Activated T-cell treated with anti-CD3 and anti-CD28 coated beads for 24 hours (primary cell): ENCODE results near the gene TEX264.

Experiments
- DNase-seq: peaks from one replicate; pipeline ENCODE4 v3.0.0-alpha.2; 2020; ENCODE audit warnings: low read depth

TEX264 gene

DNA sequence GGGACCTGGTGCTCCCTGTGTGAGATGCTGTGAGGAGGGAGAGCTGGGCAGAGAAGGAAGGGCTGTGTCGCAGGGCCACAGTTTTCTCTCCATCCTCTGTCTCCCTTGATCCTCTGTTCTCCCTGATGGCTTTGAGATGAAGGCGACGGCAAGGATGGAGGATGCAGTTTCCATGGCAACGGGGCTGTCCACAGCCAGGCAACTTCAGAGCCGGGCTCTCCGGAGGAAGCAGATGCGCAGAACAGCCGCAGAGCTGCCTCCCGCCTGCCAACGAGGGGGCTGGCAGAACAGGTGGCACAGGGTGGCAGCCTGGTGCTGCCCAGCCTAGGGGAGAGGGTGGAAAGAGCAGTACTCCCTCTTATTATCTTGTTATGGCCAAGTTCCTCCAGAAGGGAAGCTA lies 25.9 kb downstream of the TEX264 start:
- DNase-seq: no peak

DNA sequence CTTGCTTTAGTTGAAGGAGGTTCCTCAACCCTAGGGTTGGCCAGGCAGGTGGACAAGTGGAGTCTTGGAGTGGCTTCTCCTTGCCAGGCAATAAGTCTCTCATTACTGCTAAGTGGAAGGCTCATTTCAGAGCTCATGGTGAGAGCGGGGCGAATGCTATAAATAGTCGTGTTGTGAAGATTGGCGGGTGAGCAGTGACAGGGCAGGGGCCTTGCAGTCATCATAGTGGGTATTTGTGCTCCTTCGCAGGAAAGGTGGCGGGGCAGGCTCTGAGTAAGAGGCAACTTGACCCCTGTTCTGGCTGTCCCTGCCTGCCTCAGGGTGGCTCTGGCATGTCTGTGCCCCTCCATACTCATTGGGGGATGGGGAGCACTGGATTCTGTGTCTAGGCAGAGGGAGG lies 27.2 kb downstream of the TEX264 start:
- no peak for DNase-seq

DNA sequence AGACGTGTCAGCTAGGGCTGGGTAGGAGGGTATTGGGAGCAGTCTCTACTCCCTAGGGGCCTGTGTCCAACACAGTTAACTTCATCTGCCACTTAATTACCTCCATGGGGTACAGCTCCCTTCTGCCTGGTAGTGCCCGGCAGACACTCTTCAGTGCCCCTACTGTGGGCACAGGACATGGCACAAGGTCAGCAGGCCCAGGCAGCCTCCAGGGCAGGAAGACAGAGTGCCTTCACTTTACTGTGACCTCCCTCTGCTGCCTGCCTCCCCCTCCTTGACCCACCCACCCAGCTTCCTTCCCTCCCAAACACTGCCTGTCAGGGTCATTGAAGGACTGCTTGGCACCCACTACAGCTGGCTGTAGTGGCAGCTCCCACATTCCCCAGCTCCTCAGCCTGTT lies 29.4 kb downstream of the TEX264 start:
- no peak for DNase-seq

DNA sequence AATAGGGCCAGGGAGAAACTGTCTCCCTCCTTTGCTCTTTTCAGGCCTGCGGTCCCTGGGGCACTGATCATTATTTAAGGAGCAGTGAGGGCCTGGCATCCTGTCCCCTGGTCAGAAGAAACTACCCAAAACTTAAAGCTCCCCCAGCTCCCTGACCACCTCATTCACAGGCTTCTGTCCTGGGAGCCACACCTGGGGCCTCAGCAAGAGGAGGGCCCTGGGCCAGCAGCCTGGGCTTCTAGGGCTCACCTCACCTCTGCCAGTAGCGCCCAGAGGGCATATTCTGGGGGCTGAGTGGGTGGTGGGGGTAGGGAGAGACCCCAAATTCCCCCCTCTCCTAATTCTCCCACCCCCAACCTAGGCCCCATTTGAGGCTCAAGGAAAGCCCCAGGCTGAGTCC lies 31.1 kb downstream of the TEX264 start:
- no peak for DNase-seq

DNA sequence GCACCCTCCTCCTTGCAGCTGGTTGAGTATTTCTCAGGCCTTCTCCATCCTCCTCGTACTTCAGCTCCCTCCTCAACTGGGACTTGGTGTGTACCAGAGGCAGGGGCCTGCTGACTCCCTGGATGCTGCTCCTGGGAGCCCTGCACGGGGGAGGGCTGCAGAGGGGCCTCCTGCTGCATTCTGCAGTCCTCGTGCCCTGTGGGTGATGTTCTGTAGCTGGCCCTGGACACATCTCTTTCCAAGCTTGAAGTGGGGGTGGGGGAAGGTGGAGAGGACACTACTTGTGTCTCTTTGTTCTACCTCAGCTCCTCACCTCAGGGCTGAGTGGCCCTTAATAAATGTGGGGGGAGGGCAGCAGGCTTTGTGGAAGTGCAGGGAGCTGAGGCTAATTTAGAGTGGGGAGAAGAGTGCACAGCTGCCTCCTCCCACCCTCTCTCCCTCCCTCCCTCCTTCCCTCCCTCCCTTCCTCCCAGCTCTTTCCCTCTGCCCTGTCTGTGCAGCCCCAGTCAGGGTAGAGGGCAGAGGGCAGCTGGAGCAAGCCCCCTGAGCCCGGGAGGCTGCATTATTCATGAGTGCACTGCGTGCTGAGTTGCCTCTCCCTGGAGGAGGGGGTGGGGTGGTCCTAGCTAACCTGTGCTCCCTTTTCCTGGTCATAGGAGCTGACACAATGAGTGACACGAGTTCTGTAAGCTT lies 32.2 kb downstream of the TEX264 start:
- DNase-seq: no peak

DNA sequence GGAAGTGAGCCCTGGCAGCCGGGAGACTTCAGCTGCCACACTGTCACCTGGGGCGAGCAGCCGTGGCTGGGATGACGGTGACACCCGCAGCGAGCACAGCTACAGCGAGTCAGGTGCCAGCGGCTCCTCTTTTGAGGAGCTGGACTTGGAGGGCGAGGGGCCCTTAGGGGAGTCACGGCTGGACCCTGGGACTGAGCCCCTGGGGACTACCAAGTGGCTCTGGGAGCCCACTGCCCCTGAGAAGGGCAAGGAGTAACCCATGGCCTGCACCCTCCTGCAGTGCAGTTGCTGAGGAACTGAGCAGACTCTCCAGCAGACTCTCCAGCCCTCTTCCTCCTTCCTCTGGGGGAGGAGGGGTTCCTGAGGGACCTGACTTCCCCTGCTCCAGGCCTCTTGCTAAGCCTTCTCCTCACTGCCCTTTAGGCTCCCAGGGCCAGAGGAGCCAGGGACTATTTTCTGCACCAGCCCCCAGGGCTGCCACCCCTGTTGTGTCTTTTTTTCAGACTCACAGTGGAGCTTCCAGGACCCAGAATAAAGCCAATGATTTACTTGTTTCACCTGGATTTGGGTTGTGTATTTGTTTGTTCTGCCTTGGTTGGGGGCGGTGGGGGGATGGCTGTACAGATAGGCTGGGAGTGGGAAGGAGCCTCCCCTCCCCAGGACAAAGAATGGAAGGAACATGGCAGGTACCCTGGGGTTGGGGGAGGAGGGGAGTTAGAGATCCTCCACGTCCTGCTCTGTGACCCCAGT lies 32.9 kb downstream of the TEX264 start:
- DNase-seq: no peak

DNA sequence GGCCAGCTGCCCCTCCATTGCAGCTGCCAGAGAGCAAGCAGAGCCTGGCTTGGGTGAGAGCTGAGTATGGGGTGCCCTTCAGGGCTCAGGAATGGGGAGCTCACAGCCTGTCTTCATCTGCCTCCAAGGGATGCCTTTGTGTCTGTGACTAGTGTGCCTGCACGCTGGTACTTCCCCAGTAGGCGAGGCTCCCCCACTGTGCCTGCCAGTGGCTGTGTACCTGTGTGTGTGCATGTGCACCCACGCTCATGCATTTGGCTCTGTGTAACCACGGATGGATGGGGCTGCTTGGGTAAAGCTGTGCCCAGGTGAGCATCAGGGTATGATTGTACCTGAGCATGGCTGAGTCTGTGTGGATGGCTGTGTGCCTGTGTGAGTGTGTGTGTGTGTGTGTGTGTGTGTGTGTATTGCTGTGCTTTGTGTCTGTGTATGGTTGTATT lies 33.5 kb downstream of the TEX264 start:
- DNase-seq: no peak

DNA sequence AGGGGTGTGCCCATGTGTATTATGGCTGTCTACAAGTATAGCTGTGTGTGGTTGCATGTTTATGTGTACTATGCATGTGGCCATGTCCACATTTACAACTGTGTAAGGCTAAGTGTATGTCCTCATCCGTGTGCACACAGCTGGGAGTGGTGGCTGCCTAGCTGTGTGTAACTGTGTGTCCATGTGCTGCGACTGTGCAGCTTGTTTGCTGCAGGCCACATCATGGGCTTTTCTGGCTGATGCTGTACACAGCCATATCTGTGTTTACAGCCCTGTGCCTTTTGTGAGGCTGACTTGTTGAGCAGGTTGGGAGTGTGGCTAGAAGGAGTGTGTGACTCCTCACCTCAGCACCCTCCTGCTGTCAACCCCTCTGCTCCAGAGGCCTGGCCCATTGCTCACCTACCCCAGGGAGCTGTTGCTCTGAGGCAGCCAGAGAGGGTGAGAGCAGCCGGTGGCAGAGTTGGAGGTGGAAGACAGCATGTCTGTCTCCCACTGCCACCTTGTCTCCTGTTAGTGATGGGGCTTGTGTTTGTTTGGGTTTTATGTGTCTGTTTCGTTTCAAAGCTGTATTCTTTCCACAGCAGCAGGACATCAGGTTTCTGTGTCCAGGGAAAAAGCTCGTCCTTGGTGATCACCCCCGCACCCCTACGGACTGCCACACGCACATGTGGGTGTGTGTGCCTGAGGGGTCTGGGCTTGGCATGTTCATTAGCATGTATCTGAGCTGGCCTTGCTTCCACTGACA lies 34.4 kb downstream of the TEX264 start:
- DNase-seq: no peak

DNA sequence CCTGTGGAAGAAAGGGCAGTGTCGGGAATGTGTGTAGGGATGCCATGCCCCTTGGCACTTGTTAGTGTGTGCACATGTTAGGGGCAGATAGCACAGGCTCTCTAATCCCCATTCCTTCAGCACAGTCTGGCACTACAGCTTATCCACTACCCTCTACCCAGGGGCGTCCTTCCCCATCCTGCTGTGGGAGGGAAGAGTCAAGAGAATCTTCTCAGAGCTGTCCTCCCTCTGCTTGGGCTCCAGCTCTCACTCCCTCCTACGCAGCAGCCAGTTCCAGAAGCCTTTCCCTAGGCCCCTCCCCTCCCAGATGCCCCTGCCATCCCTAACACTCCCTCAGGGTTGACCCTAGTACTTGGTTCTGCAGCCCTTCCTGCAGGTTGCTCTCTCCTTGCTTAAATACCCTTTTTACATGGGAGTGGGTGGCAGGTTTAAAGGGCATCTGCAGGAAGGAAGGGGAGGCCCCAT lies 35.0 kb downstream of the TEX264 start:
- DNase-seq: no peak

DNA sequence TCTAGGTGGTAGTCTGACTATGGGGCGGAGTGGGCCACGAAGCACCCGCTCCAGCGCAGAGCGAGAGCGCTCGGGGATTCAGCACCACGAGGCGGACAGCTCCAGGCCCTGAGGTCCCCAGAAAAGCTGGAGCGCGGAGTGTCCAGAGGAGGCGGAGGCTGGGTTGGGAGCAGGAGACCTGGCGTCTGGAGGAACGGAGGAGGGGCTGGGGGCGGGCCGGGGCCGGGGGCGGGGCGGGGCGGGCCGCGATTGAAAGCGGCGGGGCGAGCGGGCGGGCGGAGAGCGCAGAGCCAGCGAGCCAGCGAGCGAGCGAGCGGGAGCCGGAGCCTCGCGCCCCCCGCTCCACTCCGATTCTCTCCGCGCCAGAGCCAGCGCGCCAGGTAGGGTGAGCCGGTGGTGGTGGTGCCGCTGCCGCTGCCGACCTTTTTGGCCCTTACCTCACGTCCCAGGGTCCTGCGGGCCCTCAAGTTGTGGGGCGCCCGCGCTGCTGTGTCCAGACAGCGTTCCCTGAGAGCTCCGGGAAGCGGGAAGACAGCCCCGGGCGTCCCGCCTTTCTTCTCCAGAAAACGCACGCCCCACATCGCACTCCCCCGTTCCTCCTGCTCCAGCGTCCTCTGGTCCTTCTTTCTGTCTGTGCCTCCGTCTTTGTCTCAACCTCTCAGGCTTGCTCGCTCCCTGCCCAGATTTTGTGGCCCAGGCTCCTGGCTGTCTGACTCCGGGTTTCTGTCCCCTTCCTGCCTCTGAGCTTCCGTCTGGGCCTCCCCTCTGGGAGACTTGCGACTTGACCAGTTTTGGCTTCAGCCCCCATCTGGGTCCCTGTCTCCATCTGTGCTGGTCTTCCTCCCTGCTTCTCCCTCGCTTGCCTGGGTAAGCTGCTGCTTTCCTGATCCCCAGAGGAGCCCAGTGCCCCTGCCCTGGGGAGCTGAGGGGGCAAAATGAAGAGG lies 36.0 kb downstream of the TEX264 start, which contains the start of gene GRM2:
GRM2 (plus strand) TSS at position 281 of the 944 bp plus-strand sequence. CDS start 1,916 bp downstream, outside the sequence.
- DNase-seq: no peak

DNA sequence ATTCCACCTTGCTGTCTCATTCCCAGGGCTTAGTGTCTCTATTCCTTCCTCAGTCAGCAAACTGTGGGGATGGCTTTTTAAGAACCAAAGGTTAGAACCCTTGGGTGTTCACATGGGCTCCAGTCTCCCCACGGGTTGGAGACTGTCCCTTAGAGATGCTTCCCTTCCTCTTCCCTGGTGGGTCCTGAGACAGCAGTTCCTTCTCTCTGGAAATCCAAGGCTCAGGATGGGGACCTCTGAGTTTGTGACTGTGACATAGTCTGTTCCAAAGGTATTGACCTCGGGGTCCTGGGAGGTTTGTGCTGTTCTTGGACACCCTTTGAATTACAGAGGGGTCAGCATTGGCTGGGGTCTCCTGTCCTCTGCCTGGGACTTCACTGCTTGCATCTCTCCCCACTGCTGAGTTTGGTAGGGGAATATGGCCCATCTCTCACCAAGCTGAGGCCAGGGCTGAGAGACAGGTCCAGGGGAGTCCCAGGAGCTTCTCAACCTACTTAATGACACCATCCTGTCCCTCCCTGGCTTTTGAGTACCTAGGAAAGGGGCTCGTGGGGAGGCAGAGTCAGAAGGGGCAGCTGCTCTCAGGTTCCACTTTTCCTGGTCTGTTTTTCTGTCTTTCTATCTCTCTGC lies 37.3 kb downstream of the TEX264 start:
- no peak for DNase-seq

DNA sequence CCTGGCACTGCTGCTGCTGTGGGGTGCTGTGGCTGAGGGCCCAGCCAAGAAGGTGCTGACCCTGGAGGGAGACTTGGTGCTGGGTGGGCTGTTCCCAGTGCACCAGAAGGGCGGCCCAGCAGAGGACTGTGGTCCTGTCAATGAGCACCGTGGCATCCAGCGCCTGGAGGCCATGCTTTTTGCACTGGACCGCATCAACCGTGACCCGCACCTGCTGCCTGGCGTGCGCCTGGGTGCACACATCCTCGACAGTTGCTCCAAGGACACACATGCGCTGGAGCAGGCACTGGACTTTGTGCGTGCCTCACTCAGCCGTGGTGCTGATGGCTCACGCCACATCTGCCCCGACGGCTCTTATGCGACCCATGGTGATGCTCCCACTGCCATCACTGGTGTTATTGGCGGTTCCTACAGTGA lies 38.0 kb downstream of the TEX264 start:
- no peak for DNase-seq

DNA sequence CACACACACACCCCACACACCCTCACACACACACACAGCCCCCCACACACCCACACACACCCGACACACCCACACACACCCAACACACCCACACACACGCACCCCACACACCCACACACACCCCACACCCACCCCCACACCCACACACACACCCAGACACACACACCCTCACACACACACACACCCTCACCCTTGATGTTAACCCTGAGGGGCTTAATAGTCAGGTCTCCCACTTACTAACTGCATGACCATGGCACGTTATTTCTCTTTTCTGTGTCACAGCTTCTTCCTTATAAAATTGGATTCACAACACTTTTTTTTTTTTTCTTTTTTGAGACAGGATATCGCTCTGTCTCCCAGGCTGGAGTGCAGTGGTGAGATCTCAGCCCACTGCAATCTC lies 38.6 kb downstream of the TEX264 start:
- no peak for DNase-seq

DNA sequence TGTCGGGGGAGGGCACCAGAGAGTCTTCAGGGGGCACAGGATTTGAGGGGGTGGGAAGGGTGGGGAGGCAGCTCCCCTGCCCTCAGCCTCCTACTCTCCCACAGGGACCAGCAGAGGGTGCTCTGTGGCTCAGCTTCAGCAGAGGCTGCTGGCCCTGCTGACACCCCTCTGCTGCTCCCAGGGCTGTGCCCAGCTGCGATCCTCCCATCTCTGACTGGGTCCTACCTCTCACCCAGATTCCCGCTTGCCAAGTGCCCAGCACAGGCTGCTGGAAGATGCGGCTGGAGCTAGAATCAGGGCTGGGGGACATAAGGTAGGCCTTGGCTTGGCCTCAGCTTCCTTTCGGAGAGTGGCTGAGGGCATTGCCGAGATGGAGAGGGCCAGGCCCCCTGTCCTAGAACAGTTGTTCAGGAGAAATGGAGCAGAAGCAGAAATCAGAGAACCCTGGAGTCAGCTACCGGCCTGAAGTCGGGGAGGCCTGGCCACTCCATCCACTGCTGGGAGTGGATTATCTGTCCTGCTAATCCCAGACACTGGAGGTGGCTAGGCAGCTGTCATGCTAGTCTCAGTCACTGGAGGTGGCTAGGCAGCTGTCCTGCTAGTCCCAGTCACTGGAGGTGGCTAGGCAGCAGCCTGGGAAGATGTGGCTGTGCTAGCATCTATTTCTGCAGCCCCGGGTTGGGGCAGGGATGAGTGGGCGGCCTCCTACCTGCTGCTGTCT lies 39.7 kb downstream of the TEX264 start:
- DNase-seq: no peak

DNA sequence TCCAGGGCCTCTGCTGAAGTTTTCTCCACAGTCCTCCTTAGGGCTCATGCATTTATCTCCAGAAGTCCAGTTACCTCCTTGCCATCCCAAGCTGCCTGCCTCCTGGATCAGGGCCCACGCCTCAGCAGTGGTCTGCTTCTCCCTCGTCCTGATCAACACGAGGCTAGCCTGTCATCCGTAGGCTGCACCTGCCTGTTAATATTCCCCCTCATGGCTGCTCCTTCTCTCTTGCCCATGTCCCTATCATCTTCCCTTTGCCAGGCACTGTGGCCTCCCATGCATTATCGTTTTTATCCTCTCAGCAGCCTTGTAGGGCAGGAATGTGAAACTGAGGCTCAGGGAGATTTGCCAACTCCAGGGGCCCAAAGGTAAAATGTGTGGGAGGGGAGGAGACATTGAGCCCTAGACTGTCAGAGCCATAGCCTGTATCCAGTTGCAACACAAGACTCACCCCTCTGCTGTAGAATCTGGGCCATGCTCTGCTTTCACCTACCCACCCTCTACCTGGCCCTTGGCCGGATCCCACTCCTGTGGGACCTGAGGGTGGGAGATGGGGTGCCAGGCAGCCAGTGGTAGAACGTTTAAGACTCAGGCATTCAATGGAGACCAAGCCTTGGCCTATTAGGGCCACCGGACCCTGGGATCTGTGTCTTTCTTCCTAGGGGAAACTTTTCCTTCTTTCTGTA lies 40.4 kb downstream of the TEX264 start:
- no peak for DNase-seq

DNA sequence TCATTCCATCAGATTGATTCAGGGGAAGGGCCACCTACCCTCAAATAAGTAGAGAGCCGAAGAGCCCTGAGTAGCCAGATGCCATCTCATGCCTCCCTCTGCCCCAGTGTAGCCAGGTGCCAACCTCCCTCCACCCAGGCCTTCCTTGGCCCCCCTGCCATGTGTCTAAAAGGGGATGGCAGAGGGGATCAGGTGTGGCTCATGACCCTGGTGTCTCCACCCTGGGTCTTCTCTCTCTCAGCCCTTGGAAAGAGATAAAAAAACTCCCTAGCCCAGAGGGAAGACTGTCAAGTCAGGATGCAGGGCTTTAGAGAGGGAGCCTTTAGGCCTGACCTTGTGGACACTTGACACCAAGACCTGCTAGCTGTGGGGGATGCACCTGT lies 41.0 kb downstream of the TEX264 start:
- no peak for DNase-seq

DNA sequence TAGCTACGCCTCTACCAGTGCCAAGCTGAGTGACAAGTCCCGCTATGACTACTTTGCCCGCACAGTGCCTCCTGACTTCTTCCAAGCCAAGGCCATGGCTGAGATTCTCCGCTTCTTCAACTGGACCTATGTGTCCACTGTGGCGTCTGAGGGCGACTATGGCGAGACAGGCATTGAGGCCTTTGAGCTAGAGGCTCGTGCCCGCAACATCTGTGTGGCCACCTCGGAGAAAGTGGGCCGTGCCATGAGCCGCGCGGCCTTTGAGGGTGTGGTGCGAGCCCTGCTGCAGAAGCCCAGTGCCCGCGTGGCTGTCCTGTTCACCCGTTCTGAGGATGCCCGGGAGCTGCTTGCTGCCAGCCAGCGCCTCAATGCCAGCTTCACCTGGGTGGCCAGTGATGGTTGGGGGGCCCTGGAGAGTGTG lies 41.5 kb downstream of the TEX264 start:
- DNase-seq: no peak

DNA sequence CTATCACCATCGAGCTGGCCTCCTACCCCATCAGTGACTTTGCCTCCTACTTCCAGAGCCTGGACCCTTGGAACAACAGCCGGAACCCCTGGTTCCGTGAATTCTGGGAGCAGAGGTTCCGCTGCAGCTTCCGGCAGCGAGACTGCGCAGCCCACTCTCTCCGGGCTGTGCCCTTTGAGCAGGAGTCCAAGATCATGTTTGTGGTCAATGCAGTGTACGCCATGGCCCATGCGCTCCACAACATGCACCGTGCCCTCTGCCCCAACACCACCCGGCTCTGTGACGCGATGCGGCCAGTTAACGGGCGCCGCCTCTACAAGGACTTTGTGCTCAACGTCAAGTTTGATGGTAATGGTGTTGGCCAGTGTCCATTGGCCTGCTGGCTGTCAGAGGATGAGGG lies 41.9 kb downstream of the TEX264 start:
- DNase-seq: no peak

DNA sequence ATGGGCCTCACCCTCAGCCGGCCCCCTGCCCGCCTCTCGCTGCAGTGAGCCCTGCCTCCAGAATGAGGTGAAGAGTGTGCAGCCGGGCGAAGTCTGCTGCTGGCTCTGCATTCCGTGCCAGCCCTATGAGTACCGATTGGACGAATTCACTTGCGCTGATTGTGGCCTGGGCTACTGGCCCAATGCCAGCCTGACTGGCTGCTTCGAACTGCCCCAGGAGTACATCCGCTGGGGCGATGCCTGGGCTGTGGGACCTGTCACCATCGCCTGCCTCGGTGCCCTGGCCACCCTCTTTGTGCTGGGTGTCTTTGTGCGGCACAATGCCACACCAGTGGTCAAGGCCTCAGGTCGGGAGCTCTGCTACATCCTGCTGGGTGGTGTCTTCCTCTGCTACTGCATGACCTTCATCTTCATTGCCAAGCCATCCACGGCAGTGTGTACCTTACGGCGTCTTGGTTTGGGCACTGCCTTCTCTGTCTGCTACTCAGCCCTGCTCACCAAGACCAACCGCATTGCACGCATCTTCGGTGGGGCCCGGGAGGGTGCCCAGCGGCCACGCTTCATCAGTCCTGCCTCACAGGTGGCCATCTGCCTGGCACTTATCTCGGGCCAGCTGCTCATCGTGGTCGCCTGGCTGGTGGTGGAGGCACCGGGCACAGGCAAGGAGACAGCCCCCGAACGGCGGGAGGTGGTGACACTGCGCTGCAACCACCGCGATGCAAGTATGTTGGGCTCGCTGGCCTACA lies 44.4 kb downstream of the TEX264 start:
- DNase-seq: no peak
